ENCODE results near the gene HELZ2.
"Not testable (repeated sequence)": the region's sequence is repeated elsewhere in the genome, so short reads cannot be mapped to it uniquely, and the experiment has no call there.

HELZ2 gene

GRCh38 chr20:63577317-63577894, 3.4 kb upstream of the HELZ2 start:
- DNase-seq, result no peak

- DNase-seq, result no peak
These were observed 2.3 kb upstream of the HELZ2 start for GRCh38 chr20:63576311-63576710.

- DNase-seq, result no peak
These were observed 1.0 kb upstream of the HELZ2 start for GRCh38 chr20:63574829-63575743.

GRCh38 chr20:63573647-63574131, 350 bp downstream of the HELZ2 start:
- no peak for DNase-seq

- no peak for DNase-seq
These were observed 1.0 kb downstream of the HELZ2 start for GRCh38 chr20:63572788-63573646.

- DNase-seq, result no peak
These were observed 1.8 kb downstream of the HELZ2 start for GRCh38 chr20:63572071-63572787.

GRCh38 chr20:63571087-63571478, 3.0 kb downstream of the HELZ2 start:
- not testable (repeated sequence) for DNase-seq

GRCh38 chr20:63570281-63571086, 3.6 kb downstream of the HELZ2 start:
- no peak for DNase-seq

- no peak for DNase-seq
These were observed 4.8 kb downstream of the HELZ2 start for GRCh38 chr20:63568986-63569949.

GRCh38 chr20:63568170-63568981, 5.7 kb downstream of the HELZ2 start:
- no peak for DNase-seq

- no peak for DNase-seq
These were observed 6.5 kb downstream of the HELZ2 start for GRCh38 chr20:63567386-63568169.

GRCh38 chr20:63567136-63567385, 7.0 kb downstream of the HELZ2 start:
- DNase-seq, result no peak

GRCh38 chr20:63566395-63567135, 7.5 kb downstream of the HELZ2 start:
- no peak for DNase-seq

- DNase-seq, result no peak
These were observed 8.2 kb downstream of the HELZ2 start for GRCh38 chr20:63565699-63566335.

- no peak for DNase-seq
These were observed 8.9 kb downstream of the HELZ2 start for GRCh38 chr20:63565021-63565698.

- DNase-seq, result no peak
These were observed 9.8 kb downstream of the HELZ2 start for GRCh38 chr20:63564036-63564810.

Data from NCI-H510A treated with DMSO at 0.1 percent for 48 hours (cell line).